H9 (cell line): ENCODE data around the gene ATRNL1. TPM values are rescaled to one million over a fixed set of nuclear protein-coding genes. Genes with fewer than 3 reads are reported as not detected.

ENCODE experiments used
- DNase-seq: peaks from one replicate; pipeline ENCODE4 v3.0.0-alpha.2; 2017
- H2AFZ ChIP-seq: one replicate; pipeline ENCODE4 v1.6.1; 2013; ENCODE audit warnings: mild to moderate bottlenecking, low read length, control low read depth, moderate library complexity
- H2AK5ac ChIP-seq: 2 replicates; pipeline ENCODE4 v1.6.1; 2013; ENCODE audit warnings: low read length, control low read depth, mixed read lengths; ENCODE audit not compliant: insufficient read length
- H2BK120ac ChIP-seq: one replicate; pipeline ENCODE4 v1.6.1; 2013; ENCODE audit warnings: low read depth, mild to moderate bottlenecking, low read length, control low read depth, inconsistent platforms; ENCODE audit not compliant: poor library complexity, severe bottlenecking
- H2BK12ac ChIP-seq: 2 replicates; pipeline ENCODE4 v1.6.1; 2013; ENCODE audit warnings: low read length, control low read depth, mixed read lengths, low read depth; ENCODE audit not compliant: insufficient read length
- H2BK15ac ChIP-seq: 2 replicates; pipeline ENCODE4 v1.6.1; 2013; ENCODE audit warnings: low read depth, low read length, control low read depth
- H2BK20ac ChIP-seq: one replicate; pipeline ENCODE4 v1.6.1; 2013; ENCODE audit warnings: low read depth, mild to moderate bottlenecking, low read length, control low read depth, inconsistent platforms; ENCODE audit not compliant: poor library complexity, severe bottlenecking
- H2BK5ac ChIP-seq: 2 replicates; pipeline ENCODE4 v1.6.1; 2013; ENCODE audit warnings: low read length, control low read depth, mixed read lengths; ENCODE audit not compliant: insufficient read length
- H3K14ac ChIP-seq: 2 replicates; pipeline ENCODE4 v1.6.1; 2013; ENCODE audit warnings: low read length, control low read depth; ENCODE audit not compliant: insufficient read depth
- H3K18ac ChIP-seq: 2 replicates; pipeline ENCODE4 v1.6.1; 2013; ENCODE audit warnings: low read depth, mild to moderate bottlenecking, mixed read lengths, low read length, control low read depth; ENCODE audit not compliant: insufficient read length
- H3K23ac ChIP-seq: 2 replicates; pipeline ENCODE4 v1.6.1; 2013; ENCODE audit warnings: low read length, control low read depth, mixed read lengths, low read depth; ENCODE audit not compliant: insufficient read length
- H3K23me2 ChIP-seq: 2 replicates; pipeline ENCODE4 v1.6.1; 2013; ENCODE audit warnings: low read depth, mild to moderate bottlenecking, mixed read lengths, low read length, control low read depth; ENCODE audit not compliant: insufficient read length, poor library complexity, severe bottlenecking
- H3K27ac ChIP-seq: 2 replicates; pipeline ENCODE4 v1.5.1; 2013; ENCODE audit warnings: low read length, control low read depth, mixed read lengths, low read depth; ENCODE audit not compliant: insufficient read length
- H3K27me3 ChIP-seq: 2 replicates; pipeline ENCODE4 v1.6.1; 2013; ENCODE audit warnings: low read length, control low read depth, inconsistent platforms; ENCODE audit not compliant: insufficient read depth
- H3K4ac ChIP-seq: 2 replicates; pipeline ENCODE4 v1.6.1; 2013; ENCODE audit warnings: low read depth, mild to moderate bottlenecking, control low read depth, inconsistent platforms, low read length, moderate library complexity
- H3K4me1 ChIP-seq: 2 replicates; pipeline ENCODE4 v1.6.1; 2013; ENCODE audit warnings: low read length, control low read depth, inconsistent platforms; ENCODE audit not compliant: insufficient read depth
- H3K4me2 ChIP-seq: 2 replicates; pipeline ENCODE4 v1.6.1; 2013; ENCODE audit warnings: low read length, control low read depth, mixed read lengths; ENCODE audit not compliant: insufficient read length, insufficient read depth
- H3K56ac ChIP-seq: 2 replicates; pipeline ENCODE4 v1.6.1; 2013; ENCODE audit warnings: low read depth, mild to moderate bottlenecking, mixed read lengths, low read length, control low read depth; ENCODE audit not compliant: insufficient read length
- H3K79me1 ChIP-seq: 2 replicates; pipeline ENCODE4 v1.6.1; 2013; ENCODE audit warnings: low read depth, mild to moderate bottlenecking, moderate library complexity, low read length, control low read depth, inconsistent platforms; ENCODE audit not compliant: insufficient read depth, poor library complexity, severe bottlenecking
- H3K79me2 ChIP-seq: 2 replicates; pipeline ENCODE4 v1.6.1; 2013; ENCODE audit warnings: low read length, control low read depth, inconsistent platforms; ENCODE audit not compliant: insufficient read depth
- H3K9ac ChIP-seq: 2 replicates; pipeline ENCODE4 v1.6.1; 2013; ENCODE audit warnings: low read length, control low read depth, mixed read lengths; ENCODE audit not compliant: insufficient read length; ENCODE audit errors: extremely low read depth
- H3K9me3 ChIP-seq: one replicate; pipeline ENCODE4 v1.6.1; 2013; ENCODE audit warnings: low read depth, low read length, inconsistent platforms; ENCODE audit not compliant: control insufficient read depth
- H3T11ph ChIP-seq: one replicate; pipeline ENCODE4 v1.6.1; 2013; ENCODE audit warnings: mild to moderate bottlenecking, low read length, control low read depth, inconsistent platforms
- H4K20me1 ChIP-seq: one replicate; pipeline ENCODE4 v1.6.1; 2013; ENCODE audit not compliant: control insufficient read depth, insufficient read length, insufficient read depth
- H4K5ac ChIP-seq: 2 replicates; pipeline ENCODE4 v1.6.1; 2013; ENCODE audit warnings: low read depth, mild to moderate bottlenecking, mixed read lengths, low read length, control low read depth; ENCODE audit not compliant: insufficient read length
- H4K8ac ChIP-seq: replicated peaks from 2 replicates; pipeline ENCODE4 v1.6.1; 2013; ENCODE audit warnings: low read length, control low read depth, mixed read lengths, low read depth; ENCODE audit not compliant: insufficient read length
- H4K91ac ChIP-seq: 2 replicates; pipeline ENCODE4 v1.6.1; 2013; ENCODE audit warnings: low read depth, mild to moderate bottlenecking, moderate library complexity, mixed read lengths, low read length, control low read depth; ENCODE audit not compliant: insufficient read length
- H3K27ac Mint-ChIP-seq, 3 experiments: 2 replicates in 2 of 3; 3 replicates in 1 of 3; pipeline ENCODE4 v1.8.0; 2020 to 2021; ENCODE audit warnings: mixed read lengths in 3 of 3, mild to moderate bottlenecking in 1 of 3, moderate library complexity in 1 of 3
- H3K27me3 Mint-ChIP-seq: 2 replicates; pipeline ENCODE4 v1.8.0; 2021; ENCODE audit warnings: low read depth, mild to moderate bottlenecking, moderate library complexity, mixed read lengths
- H3K36me3 Mint-ChIP-seq, 3 experiments: 2 replicates in 2 of 3; 3 replicates in 1 of 3; pipeline ENCODE4 v1.8.0; 2020 to 2021; ENCODE audit warnings: low read depth in 3 of 3, mixed read lengths in 3 of 3; ENCODE audit not compliant: insufficient read depth in 1 of 3
- H3K4me1 Mint-ChIP-seq, 2 experiments: 2 replicates each; pipeline ENCODE4 v1.8.0; 2020; ENCODE audit warnings: mixed read lengths in 2 of 2
- H3K4me3 Mint-ChIP-seq, 2 experiments: 2 replicates in 1 of 2; 3 replicates in 1 of 2; pipeline ENCODE4 v1.8.0; 2020 to 2021; ENCODE audit warnings: mild to moderate bottlenecking in 2 of 2, mixed read lengths in 2 of 2, moderate library complexity in 1 of 2
- H3K9me3 Mint-ChIP-seq, 2 experiments: 2 replicates in 1 of 2; 3 replicates in 1 of 2; pipeline ENCODE4 v1.8.0; 2020; ENCODE audit warnings: mild to moderate bottlenecking in 2 of 2, mixed read lengths in 2 of 2, moderate library complexity in 1 of 2
- WGBS: extraction: QIAGEN DNeasy Blood & Tissue Kit; methylation state at CpG from one replicate; pipeline ENCODE4 v1.1.7; 2013; ENCODE audit warnings: missing lambda C conversion rate, low lambda C conversion rate, mixed read lengths; ENCODE audit not compliant: insufficient read length; ENCODE audit errors: extremely low coverage; 5-methylcytosine and 5-hydroxymethylcytosine counted together
- total RNA-seq: library from RNA; stranded (reverse); gene quantifications from 2 replicates; pipeline ENCODE4 v1.2.1, GENCODE V29; 2021
- TF ChIP-seq, protein P1 (sequence below): fragments of 200-600 bp; sonication (generic); conservative IDR thresholded peaks from 3 replicates; pipeline ENCODE4 v1.8.0; 2021; ENCODE audit warnings: antibody characterized with exemption, mild to moderate bottlenecking

Gene ATRNL1
- total RNA-seq, 1 experiment from 2014 or later: 9.2 TPM

DNA sequence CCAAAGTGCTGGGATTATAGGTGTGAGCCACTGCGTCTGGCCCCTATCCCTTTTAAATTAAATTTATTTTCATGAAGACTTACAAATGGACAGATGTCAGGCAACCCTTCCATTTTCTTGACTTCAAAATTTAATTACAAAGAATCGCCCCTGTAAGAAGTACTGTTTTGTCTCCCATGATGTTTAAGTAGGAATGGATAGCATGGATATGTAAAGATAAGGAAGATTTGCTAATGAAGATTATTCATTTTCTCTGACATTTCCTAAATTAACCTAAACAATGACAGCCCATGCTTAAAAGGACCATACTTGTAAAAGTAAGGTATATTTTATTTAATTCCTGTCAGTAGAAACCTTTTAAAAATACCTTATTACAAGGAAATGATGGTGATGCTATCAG, 627.0 kb downstream of the ATRNL1 start:
- no peaks in the 10 kb centered on the region for H3K9me3 ChIP-seq
- Mint-ChIP-seq H3K36me3 (no peaks in the 10 kb centered on the region), H3K4me1 (peaks cover 0 to 2% of the 10 kb centered on the region in 2 experiments; a peak in 1 of 4 replicates), H3K4me3 (no peak overlapping the region), H3K27ac (no peak overlapping the region), H3K27me3 (no peaks in the 10 kb centered on the region), H3K9me3 (no peaks in the 10 kb centered on the region)
- no peak overlapping the region for H3K23ac ChIP-seq
- H3K4me2 ChIP-seq: no peak overlapping the region
- H3K4me1 ChIP-seq: no peaks in the 10 kb centered on the region
- H3K4ac ChIP-seq: no peak overlapping the region
- no peaks in the 10 kb centered on the region for H3K79me1 ChIP-seq
- H2AK5ac ChIP-seq: no peak overlapping the region
- TF ChIP-seq, protein P1, sequence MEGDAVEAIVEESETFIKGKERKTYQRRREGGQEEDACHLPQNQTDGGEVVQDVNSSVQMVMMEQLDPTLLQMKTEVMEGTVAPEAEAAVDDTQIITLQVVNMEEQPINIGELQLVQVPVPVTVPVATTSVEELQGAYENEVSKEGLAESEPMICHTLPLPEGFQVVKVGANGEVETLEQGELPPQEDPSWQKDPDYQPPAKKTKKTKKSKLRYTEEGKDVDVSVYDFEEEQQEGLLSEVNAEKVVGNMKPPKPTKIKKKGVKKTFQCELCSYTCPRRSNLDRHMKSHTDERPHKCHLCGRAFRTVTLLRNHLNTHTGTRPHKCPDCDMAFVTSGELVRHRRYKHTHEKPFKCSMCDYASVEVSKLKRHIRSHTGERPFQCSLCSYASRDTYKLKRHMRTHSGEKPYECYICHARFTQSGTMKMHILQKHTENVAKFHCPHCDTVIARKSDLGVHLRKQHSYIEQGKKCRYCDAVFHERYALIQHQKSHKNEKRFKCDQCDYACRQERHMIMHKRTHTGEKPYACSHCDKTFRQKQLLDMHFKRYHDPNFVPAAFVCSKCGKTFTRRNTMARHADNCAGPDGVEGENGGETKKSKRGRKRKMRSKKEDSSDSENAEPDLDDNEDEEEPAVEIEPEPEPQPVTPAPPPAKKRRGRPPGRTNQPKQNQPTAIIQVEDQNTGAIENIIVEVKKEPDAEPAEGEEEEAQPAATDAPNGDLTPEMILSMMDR: no peak
- H3K9ac ChIP-seq: no peak overlapping the region
- H3K14ac ChIP-seq: no peak overlapping the region
- H3K27me3 ChIP-seq: no peaks in the 10 kb centered on the region
- H2BK12ac ChIP-seq: no peak overlapping the region
- H3K56ac ChIP-seq: no peak overlapping the region
- no peak overlapping the region for H3K27ac ChIP-seq
- DNase-seq: no peak
- no peaks in the 10 kb centered on the region for H4K20me1 ChIP-seq
- no CpG with 5 or more reads among the region's 2 CpGs for WGBS
- no peak overlapping the region for H4K91ac ChIP-seq
- H3K18ac ChIP-seq: no peak overlapping the region
- no peaks in the 10 kb centered on the region for H3K79me2 ChIP-seq
- H3T11ph ChIP-seq: no peak overlapping the region
- no peak overlapping the region for H2BK120ac ChIP-seq
- no peak overlapping the region for H2BK5ac ChIP-seq
- no peak overlapping the region for H4K5ac ChIP-seq
- no peak overlapping the region for H2AFZ ChIP-seq
- no peak overlapping the region for H4K8ac ChIP-seq
- no peaks in the 10 kb centered on the region for H3K23me2 ChIP-seq
- H2BK20ac ChIP-seq: no peak overlapping the region
- no peak overlapping the region for H2BK15ac ChIP-seq
